22Rv1 (cell line): Measurements from ENCODE around the gene C2orf80.

Experiments
- ZFX ChIP-seq: fragments of 450-650 bp; IDR thresholded peaks from 2 replicates; pipeline ENCODE4 v1.6.1; 2017; ENCODE audit warnings: antibody characterized with exemption, borderline replicate concordance
- TF ChIP-seq, protein P1 (sequence below): fragments of 450-650 bp; IDR thresholded peaks from 2 replicates; pipeline ENCODE4 v1.5.1; 2017; ENCODE audit warnings: mild to moderate bottlenecking

DNA sequence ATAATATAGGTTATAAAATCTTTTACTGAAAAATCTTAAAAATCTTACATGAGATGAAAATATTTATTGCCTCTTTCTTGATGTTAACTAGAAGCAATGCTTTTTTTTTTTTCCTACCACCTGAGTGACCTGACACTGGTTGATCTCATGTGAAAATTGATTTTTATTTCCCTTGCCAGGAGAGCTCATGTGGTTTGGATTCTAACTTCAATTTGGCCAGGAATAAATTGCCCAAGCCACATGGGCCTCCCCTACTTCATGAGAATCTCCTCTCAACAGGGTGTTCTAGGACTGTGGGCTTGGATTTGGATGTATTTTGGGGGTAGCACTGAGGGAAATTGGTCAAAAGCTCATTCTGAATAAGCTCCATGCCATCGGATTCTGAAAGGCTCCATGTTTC is 45.0 kb upstream of the C2orf80 start:
- TF ChIP-seq, protein P1, sequence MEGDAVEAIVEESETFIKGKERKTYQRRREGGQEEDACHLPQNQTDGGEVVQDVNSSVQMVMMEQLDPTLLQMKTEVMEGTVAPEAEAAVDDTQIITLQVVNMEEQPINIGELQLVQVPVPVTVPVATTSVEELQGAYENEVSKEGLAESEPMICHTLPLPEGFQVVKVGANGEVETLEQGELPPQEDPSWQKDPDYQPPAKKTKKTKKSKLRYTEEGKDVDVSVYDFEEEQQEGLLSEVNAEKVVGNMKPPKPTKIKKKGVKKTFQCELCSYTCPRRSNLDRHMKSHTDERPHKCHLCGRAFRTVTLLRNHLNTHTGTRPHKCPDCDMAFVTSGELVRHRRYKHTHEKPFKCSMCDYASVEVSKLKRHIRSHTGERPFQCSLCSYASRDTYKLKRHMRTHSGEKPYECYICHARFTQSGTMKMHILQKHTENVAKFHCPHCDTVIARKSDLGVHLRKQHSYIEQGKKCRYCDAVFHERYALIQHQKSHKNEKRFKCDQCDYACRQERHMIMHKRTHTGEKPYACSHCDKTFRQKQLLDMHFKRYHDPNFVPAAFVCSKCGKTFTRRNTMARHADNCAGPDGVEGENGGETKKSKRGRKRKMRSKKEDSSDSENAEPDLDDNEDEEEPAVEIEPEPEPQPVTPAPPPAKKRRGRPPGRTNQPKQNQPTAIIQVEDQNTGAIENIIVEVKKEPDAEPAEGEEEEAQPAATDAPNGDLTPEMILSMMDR, result no peak
- no peak for TF ChIP-seq ZFX
